HCT116 (cell line): ENCODE measurements around the gene ORMDL3. TPM values are rescaled to one million over a fixed set of nuclear protein-coding genes. Genes with fewer than 3 reads are reported as not detected.
A peak's percentile ranks its signal among the peaks of the same experiment; 100 is the strongest.

ENCODE experiments used
- ATAC-seq: fragments of 200-7000 bp; cut with Tn5 transposase; 2 replicates; pipeline ENCODE4 v1.9.1; 2020; ENCODE audit warnings: mild to moderate bottlenecking, moderate library complexity
- BruUV-seq: library from RNA; stranded (reverse); fragments of 400-500 nt; replicated peaks from 2 replicates; lab custom pipeline; 2021; lab: Mats Ljungman, UMichigan
- CTCF ChIA-PET: fragments of 300-600 bp; sonication (Branson Sonifier 250); formaldehyde crosslinking; loops from one replicate; lab custom pipeline; 2021; ENCODE audit warnings: antibody characterized with exemption; lab: Charles Lee
- POLR2A ChIA-PET: fragments of 300-600, 350-600 bp; sonication (Branson Sonifier 250); formaldehyde crosslinking; loops from one replicate; lab custom pipeline; 2021; ENCODE audit warnings: antibody characterized with exemption; lab: Charles Lee
- RAD21 ChIA-PET, 2 experiments: fragments of 300-600 bp; sonication (Branson Sonifier 250); formaldehyde crosslinking; loops; one replicate each; lab custom pipeline; 2023; ENCODE audit warnings: low total read pairs in 2 of 2; ENCODE audit not compliant: uncharacterized antibody in 2 of 2, unreplicated experiment in 2 of 2, low non-redundant PET in 1 of 2; lab: Charles Lee
- DNase-seq: peaks from one replicate; pipeline ENCODE4 v3.0.0-alpha.2; 2010; ENCODE audit warnings: low read depth, low spot score
- H2AFZ ChIP-seq: fragments of 200-600 bp; shearing (Covaris generic), sonication (generic); 2 replicates; pipeline ENCODE4 v1.6.1; 2017; ENCODE audit warnings: low read depth, mixed run types, mixed read lengths, antibody characterized with exemption, low read length; ENCODE audit not compliant: poor library complexity, severe bottlenecking
- H3K27ac ChIP-seq: 2 replicates; pipeline ENCODE4 v1.5.1; 2012; ENCODE audit warnings: low read depth, low read length
- H3K27me3 ChIP-seq: fragments of 200-600 bp; sonication (generic); 2 replicates; pipeline ENCODE4 v1.6.1; 2016; ENCODE audit warnings: mixed run types, low read length, mixed read lengths; ENCODE audit not compliant: insufficient read depth
- H3K36me3 ChIP-seq, 2 experiments: fragments of 200-500 bp in 1 of 2; fragments of 200-600 bp in 1 of 2; sonication (Bioruptor generic) in 1 of 2; sonication (generic) in 1 of 2; 2 replicates each; pipeline versions ENCODE4 v1.5.1 to v1.6.1; 2014 to 2016; ENCODE audit warnings: low read length in 2 of 2, inconsistent platforms in 1 of 2, mixed read lengths in 1 of 2, mixed run types in 1 of 2; ENCODE audit not compliant: insufficient read depth in 2 of 2, control insufficient read depth in 1 of 2
- H3K4me1 ChIP-seq, 2 experiments: fragments of 200-600 bp in 1 of 2; sonication (generic) in 1 of 2; 2 replicates each; pipeline versions ENCODE4 v1.5.1 to v1.6.1; 2012 to 2017; ENCODE audit warnings: low read length in 2 of 2, inconsistent platforms in 1 of 2, mild to moderate bottlenecking in 1 of 2, mixed read lengths in 1 of 2, mixed run types in 1 of 2, moderate library complexity in 1 of 2; ENCODE audit not compliant: insufficient read depth in 2 of 2, control insufficient read depth in 1 of 2
- H3K4me2 ChIP-seq: fragments of 200-600 bp; sonication (generic); 2 replicates; pipeline ENCODE4 v1.6.1; 2017; ENCODE audit warnings: mixed run types, low read length, mixed read lengths
- H3K4me3 ChIP-seq, 2 experiments: fragments of 200-600 bp in 1 of 2; sonication (generic) in 1 of 2; replicated peaks in 1 of 2; 2 replicates each; pipeline ENCODE4 v1.5.1; 2011 to 2016; ENCODE audit warnings: low read length in 2 of 2, control low read depth in 1 of 2, low read depth in 1 of 2, mild to moderate bottlenecking in 1 of 2, mixed read lengths in 1 of 2, mixed run types in 1 of 2
- H3K79me2 ChIP-seq: fragments of 200-600 bp; sonication (generic); 2 replicates; pipeline ENCODE4 v1.6.1; 2017; ENCODE audit warnings: mild to moderate bottlenecking, mixed run types, low read length, moderate library complexity, mixed read lengths; ENCODE audit not compliant: insufficient read depth
- H3K9ac ChIP-seq: fragments of 200-600 bp; sonication (generic); 2 replicates; pipeline ENCODE4 v1.6.1; 2016; ENCODE audit warnings: low read length, mixed read lengths
- H3K9me2 ChIP-seq: fragments of 200-600 bp; sonication (generic), shearing (Covaris generic); 2 replicates; pipeline ENCODE4 v1.6.1; 2017; ENCODE audit warnings: mixed run types, mild to moderate bottlenecking, moderate library complexity; ENCODE audit not compliant: insufficient read depth
- H3K9me3 ChIP-seq, 2 experiments: fragments of 200-500 bp in 1 of 2; fragments of 200-600 bp in 1 of 2; sonication (Bioruptor generic) in 1 of 2; sonication (generic) in 1 of 2; 2 replicates each; pipeline ENCODE4 v1.6.1; 2014 to 2017; ENCODE audit warnings: low read length in 2 of 2, mixed read lengths in 2 of 2, inconsistent platforms in 1 of 2, low read depth in 1 of 2, mild to moderate bottlenecking in 1 of 2, mixed run types in 1 of 2, moderate library complexity in 1 of 2; ENCODE audit not compliant: control insufficient read depth in 1 of 2, insufficient read depth in 1 of 2
- H4K20me1 ChIP-seq: fragments of 200-600 bp; sonication (generic), shearing (Covaris generic); 2 replicates; pipeline ENCODE4 v1.6.1; 2017; ENCODE audit warnings: mixed run types, mild to moderate bottlenecking, moderate library complexity; ENCODE audit not compliant: insufficient read depth
- ELF1 ChIP-seq: IDR thresholded peaks from 2 replicates; pipeline ENCODE4 v1.6.1; 2012; ENCODE audit warnings: low read depth, borderline replicate concordance
- SIN3A ChIP-seq: IDR thresholded peaks from 2 replicates; pipeline ENCODE4 v1.6.1; 2012; ENCODE audit warnings: low read depth
- SRF ChIP-seq: IDR thresholded peaks from 2 replicates; pipeline ENCODE4 v1.6.1; 2012; ENCODE audit warnings: low read depth
- YY1 ChIP-seq: IDR thresholded peaks from 2 replicates; pipeline ENCODE4 v1.6.1; 2011; ENCODE audit warnings: low read length, low read depth, moderate library complexity, mild to moderate bottlenecking; ENCODE audit not compliant: insufficient replicate concordance; ENCODE audit errors: extremely low read depth
- ZFX ChIP-seq: fragments of 450-650 bp; IDR thresholded peaks from 2 replicates; pipeline ENCODE4 v1.6.1; 2017
- intact Hi-C: fragments of 100-400 bp; cut with micrococcal nuclease; formaldehyde crosslinking; loops from 2 replicates; pipeline ENCODE4 v1.10.0; 2022
- total RNA-seq: library from RNA; stranded (reverse); gene quantifications from one replicate; pipeline ENCODE4 v1.2.1, GENCODE V29; 2021; ENCODE audit not compliant: unreplicated experiment

Gene ORMDL3
- total RNA-seq, 1 experiment from 2014 or later, result 46.9 TPM

DNA sequence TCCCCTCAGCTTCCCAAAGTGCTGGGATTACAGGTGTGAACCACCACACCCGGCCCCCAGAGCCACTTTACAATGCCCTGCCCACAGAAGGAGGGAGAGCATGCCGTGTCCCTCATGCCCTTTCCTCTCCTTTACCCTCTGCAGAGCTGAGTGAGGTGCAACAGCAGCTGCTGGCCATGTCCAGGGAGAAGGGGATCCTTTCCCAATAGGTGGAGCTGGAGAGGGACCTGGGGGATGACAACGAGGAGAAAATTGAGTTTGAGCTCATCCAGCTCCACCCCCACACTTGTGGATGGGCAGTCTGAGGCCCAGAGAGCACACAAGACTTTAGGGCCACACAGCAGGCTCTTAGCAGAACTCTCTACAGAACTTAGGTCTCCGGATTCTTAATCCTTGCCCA lies 27.5 kb upstream of the ORMDL3 start:
- RAD21 ChIA-PET, result interaction anchor here in 1 of 2 experiments (0.5 kb wide), 1 partner anchor 22 kb away, joined by 4 read pairs; no protein-coding TSS in a partner anchor
- Histone ChIP-seq H3K4me2 (no peak overlapping the region), H4K20me1 (no peaks in the 10 kb centered on the region), H3K4me3 (no peak overlapping the region), H3K9me2 (no peaks in the 10 kb centered on the region), H3K27me3 (no peaks in the 10 kb centered on the region), H3K27ac (no peak overlapping the region)
- DNase-seq, result no peak
- no peak for ATAC-seq
- no peak for TF ChIP-seq ELF1
- no peak for TF ChIP-seq SIN3A
- TF ChIP-seq SRF, result no peak
- TF ChIP-seq, all 23 proteins: peak for 0
- H2AFZ ChIP-seq, result no peak overlapping the region
- H3K9ac ChIP-seq, result no peak overlapping the region
- peaks cover 15 to 27% of the 10 kb centered on the region in 2 experiments for H3K4me1 ChIP-seq
- intact Hi-C loops, result loop anchor here (10.0 kb wide), 1 partner anchor 220 kb away; the partner anchor contains the start of genes GRB7 and MIEN1
- H3K79me2 ChIP-seq, result no peaks in the 10 kb centered on the region
- POLR2A ChIA-PET, result interaction anchor here (0.6 to 1.0 kb wide), 2 partner anchors 146 to 352 kb away, joined by 3 read pairs; partner anchors contain the start of gene NR1D1
- no TSS peak for BruUV-seq
- no peaks in the 10 kb centered on the region for H3K9me3 ChIP-seq
- no peaks in the 10 kb centered on the region for H3K36me3 ChIP-seq
- CTCF ChIA-PET, result interaction anchor here (0.9 to 1.0 kb wide), 2 partner anchors 15 to 25 kb away, joined by 3 to 4 read pairs; partner anchors contain the start of gene PSMD3

- no peaks in the 10 kb centered on the region for H3K79me2 ChIP-seq
- no peaks in the 10 kb centered on the region for H4K20me1 ChIP-seq
- peak overlapping the region; percentile 32; the same call in 1 of the 2 replicates for H3K9ac ChIP-seq
- CTCF ChIA-PET, result no interaction called here
- DNase-seq, result no peak
- H3K27me3 ChIP-seq, result no peaks in the 10 kb centered on the region
- H3K4me1 ChIP-seq, result peaks cover 13 to 21% of the 10 kb centered on the region in 2 experiments
- no peaks in the 10 kb centered on the region for H3K9me3 ChIP-seq
- RAD21 ChIA-PET, result interaction anchor here (0.7 kb wide), 2 partner anchors 23 to 363 kb away, joined by 3 to 4 read pairs; no protein-coding TSS in a partner anchor
- H3K4me2 ChIP-seq, result peak overlapping the region; percentile 77
- H2AFZ ChIP-seq, result peak overlapping the region; percentile 86
- TF ChIP-seq YY1, result no peak
- TF ChIP-seq ZFX, result peak; percentile 24; the same call in 1 of the 2 replicates
- H3K27ac ChIP-seq, result peak overlapping the region; percentile 56
- no peaks in the 10 kb centered on the region for H3K9me2 ChIP-seq
- POLR2A ChIA-PET, result no interaction called here
- peak overlapping the region; percentile 37 to 53 for H3K4me3 ChIP-seq
- BruUV-seq, result TSS peak; percentile 70
- ATAC-seq, result no peak
- H3K36me3 ChIP-seq, result no peaks in the 10 kb centered on the region
- intact Hi-C loops, result loop anchor here (1.0 to 10.0 kb wide), 2 partner anchors 27 to 219 kb away; partner anchors contain the start of genes GRB7, MIEN1 and PSMD3
Measured at GRCh38 chr17:39953471-39953888, 26.1 kb upstream of the ORMDL3 start.
